ENCODE results near the gene DOP1A.
"Not testable (repeated sequence)": the region's sequence is repeated elsewhere in the genome, so short reads cannot be mapped to it uniquely, and the experiment has no call there.

DOP1A gene

DNA sequence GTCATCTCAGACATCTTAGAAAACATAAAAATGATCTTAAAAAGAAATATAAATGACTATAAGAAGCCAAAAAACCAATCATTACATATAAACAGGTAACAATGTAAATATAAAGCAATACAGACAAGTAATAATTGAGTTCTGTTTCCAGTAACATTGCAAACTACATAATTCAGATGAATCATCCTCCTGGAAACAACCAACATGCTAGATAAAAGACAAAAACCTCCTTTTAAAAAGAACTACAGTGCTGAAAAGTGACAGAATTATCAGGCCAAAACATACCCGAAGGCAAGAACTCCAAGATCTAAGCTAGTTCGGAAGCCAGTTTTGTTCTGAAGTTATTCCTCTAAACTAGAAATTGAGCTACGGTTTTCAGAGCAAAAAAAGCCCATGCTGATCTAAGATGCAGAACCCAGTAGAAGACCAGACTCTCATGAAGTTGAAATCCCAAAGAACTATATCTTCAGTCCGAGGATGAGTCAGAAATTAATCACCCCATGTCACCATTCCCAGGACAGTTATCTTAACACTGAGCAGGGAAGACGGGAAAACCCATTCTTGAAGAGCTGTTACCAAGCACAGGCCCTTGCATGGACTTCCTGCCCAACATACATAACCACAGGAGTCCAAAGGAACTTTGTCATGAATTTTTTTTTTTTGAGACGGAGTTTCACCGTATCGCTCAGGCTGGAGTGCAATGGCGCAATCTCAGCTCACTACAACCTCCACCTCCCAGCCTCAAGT, 115.8 kb downstream of the DOP1A start:
- peak; percentile 54 for DNase-seq (ENCODE audit: extremely low read depth, low read depth)
- no peak for TF ChIP-seq CTCF (IDR thresholded peaks at IDR 0.05; ENCODE audit: low read depth, low read length)

DNA sequence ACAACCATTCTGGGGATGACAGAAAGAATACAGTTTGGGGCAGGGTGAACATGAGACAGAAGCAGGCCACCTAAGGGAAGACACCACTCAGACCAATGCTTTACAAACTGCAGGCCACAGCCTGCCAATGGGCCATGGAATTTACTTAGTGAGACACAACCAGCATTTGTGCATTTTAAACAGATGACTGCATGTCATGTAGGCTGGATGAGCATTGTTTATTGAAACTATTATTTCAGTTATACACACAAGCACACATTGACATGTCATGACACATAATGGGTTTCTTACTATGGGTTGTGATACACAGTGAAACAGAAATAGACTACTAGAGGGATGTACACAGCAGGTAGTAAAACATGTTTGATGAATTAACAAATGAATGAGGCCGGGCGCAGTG, 117.6 kb downstream of the DOP1A start:
- no peak for TF ChIP-seq CTCF (IDR thresholded peaks at IDR 0.05; ENCODE audit: low read depth, low read length)
- DNase-seq (ENCODE audit: extremely low read depth, low read depth): no peak

- no peak for DNase-seq (ENCODE audit: extremely low read depth, low read depth)
- TF ChIP-seq CTCF (IDR thresholded peaks at IDR 0.05; ENCODE audit: low read depth, low read length): no peak
These were observed 121.0 kb downstream of the DOP1A start for GRCh38 chr6:83188501-83188900.

DNA sequence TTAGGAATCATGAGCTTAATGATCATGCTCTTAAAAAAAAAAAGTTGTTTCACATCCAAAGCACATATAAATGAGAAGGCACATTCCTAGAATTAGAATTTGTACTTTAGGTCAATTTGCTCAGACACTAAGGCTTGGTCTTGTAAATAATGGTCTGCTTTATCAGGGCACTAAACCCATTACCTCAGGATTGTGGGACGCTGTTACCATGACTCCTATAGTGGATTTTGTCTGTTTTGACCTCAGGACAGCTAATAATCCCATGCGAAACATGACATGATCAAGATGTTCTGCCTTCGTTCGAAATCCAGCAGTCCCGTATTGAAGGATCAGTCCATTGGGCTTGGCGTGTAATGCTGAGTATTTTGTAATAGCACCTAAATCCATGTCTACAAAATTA, 123.2 kb downstream of the DOP1A start:
- DNase-seq (ENCODE audit: extremely low read depth, low read depth): no peak
- no peak for TF ChIP-seq CTCF (IDR thresholded peaks at IDR 0.05; ENCODE audit: low read depth, low read length)

DNA sequence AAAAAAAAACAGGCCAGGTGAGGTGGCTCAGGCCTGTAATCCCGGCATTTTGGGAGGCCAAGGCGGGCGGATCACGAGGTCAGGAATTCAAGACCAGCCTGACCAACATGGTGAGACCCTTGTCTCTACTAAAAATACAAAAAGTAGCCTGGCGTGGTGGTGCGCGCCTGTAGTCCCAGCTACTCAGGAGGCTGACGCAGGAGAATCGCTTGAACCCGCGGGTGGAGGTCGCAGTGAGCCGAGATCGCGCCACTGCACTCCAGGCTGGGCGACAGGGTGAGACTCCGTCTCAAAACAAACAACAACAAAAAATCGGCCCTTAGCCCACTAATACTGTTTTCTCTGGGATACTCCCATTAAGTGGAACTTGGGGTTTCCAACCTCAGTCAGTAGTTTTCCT, 124.5 kb downstream of the DOP1A start:
- DNase-seq (ENCODE audit: extremely low read depth, low read depth): not testable (repeated sequence)

GRCh38 chr6:83192456-83192855, 125.0 kb downstream of the DOP1A start:
- no peak for TF ChIP-seq CTCF (IDR thresholded peaks at IDR 0.05; ENCODE audit: low read depth, low read length)
- no peak for DNase-seq (ENCODE audit: extremely low read depth, low read depth)

DNA sequence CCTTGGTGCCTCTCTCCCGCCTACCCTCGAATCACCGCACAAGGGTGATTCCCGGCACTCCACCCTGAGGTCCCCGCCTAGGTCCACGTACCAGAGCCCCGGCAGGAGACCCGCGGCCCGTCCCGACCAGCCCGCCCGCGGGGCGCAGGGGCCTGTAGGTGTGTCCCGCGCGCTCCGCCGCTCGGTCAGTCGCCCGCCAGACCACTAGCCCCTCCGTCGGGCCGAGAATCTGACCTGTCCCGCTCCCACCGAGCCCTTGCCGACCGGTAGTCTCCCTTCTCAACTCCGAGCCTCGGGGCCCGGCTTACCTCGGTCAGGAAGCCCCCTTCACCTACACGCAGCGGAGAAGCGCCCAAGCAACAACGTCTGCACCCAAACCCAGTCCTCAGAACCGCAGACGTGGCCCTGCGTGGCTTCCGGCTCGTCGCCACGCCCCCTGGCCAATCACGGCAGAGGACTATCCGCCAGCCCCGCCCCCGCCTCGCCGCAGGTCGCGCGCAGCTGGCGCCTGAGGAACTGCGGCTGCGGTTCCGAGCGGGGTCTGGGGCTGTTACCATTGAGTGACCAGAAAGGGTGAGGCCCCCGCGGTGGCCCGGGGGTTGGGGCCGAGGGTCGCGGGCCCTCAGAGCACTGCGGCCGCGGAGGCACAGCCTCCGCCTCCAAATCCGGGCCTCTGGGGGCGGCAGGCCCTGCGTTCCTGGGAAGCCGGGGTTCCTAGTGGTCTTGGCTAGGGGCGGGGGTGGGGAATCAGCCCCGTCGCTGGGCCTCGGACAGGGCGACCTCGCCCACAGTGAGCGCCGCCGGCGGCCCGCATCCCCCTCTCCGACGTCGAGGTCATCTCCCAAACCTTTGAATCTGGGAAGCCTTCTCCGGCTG, 125.6 kb downstream of the DOP1A start, which contains the start of the genes PGM3 and RWDD2A:
TSS of gene PGM3 (minus strand) at position 395 of the 876 bp plus-strand sequence. CDS start 2,253 bp downstream, outside the sequence.
TSS of gene RWDD2A (plus strand) at position 487 of the 876 bp plus-strand sequence. CDS start 1,095 bp downstream, outside the sequence.
- no peak for TF ChIP-seq CTCF (IDR thresholded peaks at IDR 0.05; ENCODE audit: low read depth, low read length)
- peak; percentile 61 for DNase-seq (ENCODE audit: extremely low read depth, low read depth)

All from AG09319 (cell line).